OCI-M2 (cell line): ENCODE data around the gene SCAND1.

ENCODE experiments used
- DNase-seq: peaks from one replicate; lab custom pipeline; 2025; ENCODE audit not compliant: unreplicated experiment; lab: John Stamatoyannopoulos, UW

Gene SCAND1

GRCh38 chr20:35908007-35908406 is 46.3 kb downstream of the SCAND1 start:
- DNase-seq = no peak

GRCh38 chr20:35907017-35907701 is 47.1 kb downstream of the SCAND1 start:
- DNase-seq = no peak

- no peak for DNase-seq
Measured at GRCh38 chr20:35904982-35905663, 49.2 kb downstream of the SCAND1 start.

GRCh38 chr20:35903843-35904242 is 50.5 kb downstream of the SCAND1 start:
- no peak for DNase-seq
